Activated CD8-positive, alpha-beta T cell treated with anti-CD3 and anti-CD28 coated beads for 36 hours (primary cell): Measurements from ENCODE around the gene KRTAP27-1. TPM values are rescaled to one million over a fixed set of nuclear protein-coding genes. Genes with fewer than 3 reads are reported as not detected.

Experiments
- ATAC-seq: fragments of 200-7000 bp; cut with Tn5 transposase; one replicate; pipeline ENCODE4 v1.10.0; 2021; ENCODE audit warnings: mild to moderate bottlenecking, moderate library complexity
- CTCF ChIA-PET: fragments of 350-600 bp; sonication (Branson Sonifier 250); formaldehyde crosslinking; loops from one replicate; lab custom pipeline; 2021; ENCODE audit warnings: antibody characterized with exemption; lab: Charles Lee
- POLR2A ChIA-PET: fragments of 350-600 bp; sonication (Branson Sonifier 250); formaldehyde crosslinking; loops from one replicate; lab custom pipeline; 2021; ENCODE audit warnings: antibody characterized with exemption; lab: Charles Lee
- DNase-seq: peaks from one replicate; pipeline ENCODE4 v3.0.0-alpha.2; 2020
- H3K27ac Mint-ChIP-seq: one replicate; pipeline ENCODE4 v1.8.0; 2021; ENCODE audit warnings: mild to moderate bottlenecking, mixed read lengths
- H3K27me3 Mint-ChIP-seq: one replicate; pipeline ENCODE4 v1.8.0; 2021; ENCODE audit warnings: mixed read lengths
- H3K36me3 Mint-ChIP-seq: one replicate; pipeline ENCODE4 v1.8.0; 2021; ENCODE audit warnings: low read depth, mixed read lengths
- H3K4me1 Mint-ChIP-seq: one replicate; pipeline ENCODE4 v1.8.0; 2021; ENCODE audit warnings: low read depth, mixed read lengths
- H3K4me3 Mint-ChIP-seq: one replicate; pipeline ENCODE4 v1.8.0; 2021; ENCODE audit warnings: mild to moderate bottlenecking, moderate library complexity, mixed read lengths
- H3K9me3 Mint-ChIP-seq: one replicate; pipeline ENCODE4 v1.8.0; 2021; ENCODE audit warnings: mixed read lengths
- CTCF ChIP-seq: fragments of 200-600 bp; IDR thresholded peaks from one replicate; pipeline ENCODE4 v1.8.0; 2022; ENCODE audit warnings: antibody characterized with exemption, mild to moderate bottlenecking
- intact Hi-C: fragments of 100-400 bp; cut with micrococcal nuclease; formaldehyde crosslinking; loops from one replicate; pipeline ENCODE4 v1.10.0; 2022
- total RNA-seq, 2 experiments: library from RNA; stranded (reverse); gene quantifications; one replicate each; pipeline ENCODE4 v1.2.3, GENCODE V29; 2021

KRTAP27-1 gene
- total RNA-seq, 2 experiments from 2014 or later, result not detected

GRCh38 chr21:30329203-30329875, 8.2 kb downstream of the KRTAP27-1 start:
- CTCF ChIA-PET, result interaction anchor here (0.6 kb wide), 1 partner anchor 784 kb away, joined by 3 read pairs; no protein-coding TSS in a partner anchor

GRCh38 chr21:30326390-30326789, 11.1 kb downstream of the KRTAP27-1 start:
- POLR2A ChIA-PET, result no interaction called here
- Mint-ChIP-seq H3K27ac (no peak overlapping the region), H3K4me1 (no peaks in the 10 kb centered on the region), H3K9me3 (peaks cover 12% of the 10 kb centered on the region), H3K36me3 (peaks cover 1% of the 10 kb centered on the region), H3K4me3 (no peak overlapping the region), H3K27me3 (peaks cover 3% of the 10 kb centered on the region)
- CTCF ChIA-PET, result interaction anchor here (1.2 kb wide), 1 partner anchor 14 kb away, joined by 3 read pairs; no protein-coding TSS in a partner anchor
- intact Hi-C loops, result no loop called here
- no peak for DNase-seq
- no peak for TF ChIP-seq CTCF
- ATAC-seq, result no peak

More at GRCh38 chr21:30329203-30329875, 8.2 kb downstream of the KRTAP27-1 start:
- DNase-seq, result no peak
- POLR2A ChIA-PET, result no interaction called here
- intact Hi-C loops, result no loop called here
- H3K27ac Mint-ChIP-seq, result no peak overlapping the region
- peaks cover 3% of the 10 kb centered on the region for H3K27me3 Mint-ChIP-seq
- H3K36me3 Mint-ChIP-seq, result peaks cover 1% of the 10 kb centered on the region
- no peak for TF ChIP-seq CTCF
- peaks cover 12% of the 10 kb centered on the region for H3K9me3 Mint-ChIP-seq
- no peak overlapping the region for H3K4me3 Mint-ChIP-seq
- no peak for ATAC-seq
- H3K4me1 Mint-ChIP-seq, result no peaks in the 10 kb centered on the region

GRCh38 chr21:30320215-30320614, 17.3 kb downstream of the KRTAP27-1 start, which contains the start of gene KRTAP26-1:
TSS of gene KRTAP26-1 (minus strand) at chr21:30320315. CDS start at chr21:30320035, 280 bp downstream.
- H3K4me3 Mint-ChIP-seq, result no peak within 1 kb of the TSS
- H3K27me3 Mint-ChIP-seq, result peaks cover 5% of the 10 kb centered on the region
- H3K27ac Mint-ChIP-seq, result no peak within 1 kb of the TSS
- no peaks in the 10 kb centered on the region for H3K4me1 Mint-ChIP-seq
- peaks cover 1% of the 10 kb centered on the region for H3K36me3 Mint-ChIP-seq
- ChIA-PET POLR2A (no interaction called here), CTCF (no interaction called here)
- intact Hi-C loops, result no loop called here
- no peaks in the 10 kb centered on the region for H3K9me3 Mint-ChIP-seq
- no peak for TF ChIP-seq CTCF
- DNase-seq, result no peak
- no peak for ATAC-seq

- Mint-ChIP-seq H3K27ac (no peak overlapping the region), H3K4me1 (no peaks in the 10 kb centered on the region), H3K27me3 (peaks cover 7% of the 10 kb centered on the region), H3K4me3 (no peak overlapping the region), H3K9me3 (no peaks in the 10 kb centered on the region), H3K36me3 (no peaks in the 10 kb centered on the region)
- intact Hi-C loops, result no loop called here
- ChIA-PET POLR2A (no interaction called here), CTCF (no interaction called here)
- TF ChIP-seq CTCF, result no peak
- ATAC-seq, result no peak
- no peak for DNase-seq
These were observed 21.8 kb downstream of the KRTAP27-1 start for GRCh38 chr21:30315701-30316100.

GRCh38 chr21:30306884-30307283, 30.6 kb downstream of the KRTAP27-1 start:
- ATAC-seq (no peak), DNase-seq (no peak)
- Mint-ChIP-seq H3K4me1 (no peaks in the 10 kb centered on the region), H3K27me3 (no peaks in the 10 kb centered on the region), H3K27ac (no peak overlapping the region), H3K9me3 (peaks cover 2% of the 10 kb centered on the region), H3K4me3 (no peak overlapping the region), H3K36me3 (no peaks in the 10 kb centered on the region)
- intact Hi-C loops, result no loop called here
- CTCF ChIA-PET, result no interaction called here
- TF ChIP-seq CTCF, result no peak
- POLR2A ChIA-PET, result no interaction called here
